Sigmoid colon (tissue), 7 donors: ENCODE measurements around the gene KIF11. TPM values are rescaled to one million over a fixed set of nuclear protein-coding genes. Genes with fewer than 3 reads are reported as not detected.

Experiments used
- DNase-seq: peaks from one replicate; pipeline ENCODE4 v3.0.0-alpha.2; 2019
- H3K27ac ChIP-seq, 4 donors: fragments of 200-600 bp; sonication (generic); one replicate each; pipeline ENCODE4 v1.5.1; 2016 to 2019; ENCODE audit warnings: mild to moderate bottlenecking in 1 of 4
- H3K27me3 ChIP-seq, 3 donors: fragments of 200-600 bp; sonication (generic); one replicate each; pipeline ENCODE4 v1.5.1; 2019; ENCODE audit warnings: mild to moderate bottlenecking in 1 of 3
- H3K36me3 ChIP-seq, 4 donors: fragments of 200-600 bp; sonication (generic); one replicate each; pipeline ENCODE4 v1.5.1; 2016 to 2019
- H3K4me1 ChIP-seq, 4 donors: fragments of 200-600 bp; sonication (generic); one replicate each; pipeline ENCODE4 v1.5.1; 2017 to 2019
- H3K4me3 ChIP-seq, 4 donors: fragments of 200-600 bp; sonication (generic); one replicate each; pipeline ENCODE4 v1.5.1; 2017 to 2019; ENCODE audit warnings: mild to moderate bottlenecking in 2 of 4, moderate library complexity in 1 of 4
- H3K9me3 ChIP-seq, 4 donors: fragments of 200-600 bp in 3 of 4; sonication (generic) in 3 of 4; one replicate each; pipeline versions ENCODE4 v1.5.1 to v1.6.1; 2013 to 2019
- CTCF ChIP-seq, 4 experiments: fragments of 450-650 bp in 3 of 4; fragments of 200-600 bp in 1 of 4; IDR thresholded peaks; one replicate each; pipeline ENCODE4 v1.5.1; 2016 to 2019; ENCODE audit warnings: antibody characterized with exemption in 4 of 4, mild to moderate bottlenecking in 3 of 4, moderate library complexity in 2 of 4
- EP300 ChIP-seq, 4 donors: sonication (generic); formaldehyde crosslinking; IDR thresholded peaks; one replicate each; pipeline ENCODE4 v1.6.1; 2017; ENCODE audit warnings: antibody characterized with exemption in 4 of 4
- POLR2A ChIP-seq, 2 donors: fragments of 450-650 bp; IDR thresholded peaks; one replicate each; pipeline ENCODE4 v1.6.1; 2016; ENCODE audit warnings: antibody characterized with exemption in 2 of 2, mild to moderate bottlenecking in 2 of 2, moderate library complexity in 2 of 2
- POLR2AphosphoS5 ChIP-seq, 4 donors: sonication (generic); formaldehyde crosslinking; IDR thresholded peaks; one replicate each; pipeline ENCODE4 v1.6.1; 2017; ENCODE audit warnings: antibody characterized with exemption in 4 of 4
- WGBS, 2 donors: extraction: QIAGEN DNeasy Blood & Tissue Kit; methylation state at CpG; one replicate each; pipeline ENCODE4 v1.1.7; 2013; 5-methylcytosine and 5-hydroxymethylcytosine counted together
- intact Hi-C: fragments of 100-400 bp; cut with DNase I; formaldehyde crosslinking; loops from one replicate; pipeline ENCODE4 v1.15.1; 2023
- polyA plus RNA-seq, 3 donors: library from polyadenylated mRNA; stranded (reverse); fragments of 200-250 nt; gene quantifications; one replicate each; pipeline ENCODE4 v1.2.3, GENCODE V29; 2013
- total RNA-seq, 4 donors: library from RNA; depleted of rRNA; stranded (reverse); fragments of >200 nt; gene quantifications; one replicate each; pipeline ENCODE4 v1.1.0, GENCODE V29; 2016
- donor health status: healthy with polysubstance abuse.
- donor health status: Bipolar disorder and iron deficiency.
- donor health status: healthy.

Gene KIF11
- total and polyA plus RNA-seq, 7 donors: 0.16 to 10.1 (median 0.95) TPM

- Histone ChIP-seq H3K27me3 (no peaks in the 10 kb centered on the region), H3K4me3 (no peak overlapping the region), H3K9me3 (no peaks in the 10 kb centered on the region), H3K4me1 (no peaks in the 10 kb centered on the region), H3K27ac (no peak overlapping the region), H3K36me3 (no peaks in the 10 kb centered on the region)
- TF ChIP-seq EP300 (IDR thresholded peaks at IDR 0.05) (no peak), POLR2A (IDR thresholded peaks at IDR 0.05) (no peak), POLR2AphosphoS5 (IDR thresholded peaks at IDR 0.05) (no peak), CTCF (IDR thresholded peaks at IDR 0.05) (no peak)
- DNase-seq: no peak
- intact Hi-C loops: no loop called here
- WGBS, 2 donors: 60 to 81% methylated on average over 7 of the region's 7 CpGs
Measured at GRCh38 chr10:92656266-92656961, 63.5 kb downstream of the KIF11 start.

- Histone ChIP-seq H3K27ac (no peak overlapping the region), H3K4me1 (no peaks in the 10 kb centered on the region), H3K36me3 (no peaks in the 10 kb centered on the region), H3K4me3 (no peak overlapping the region), H3K27me3 (no peaks in the 10 kb centered on the region), H3K9me3 (peaks cover 0 to 4% (median 1%) of the 10 kb centered on the region in 4 donors)
- 92% methylated on average over 5 of the region's 5 CpGs for WGBS, 2 donors
- no peak for TF ChIP-seq POLR2A (IDR thresholded peaks at IDR 0.05)
- no peak for TF ChIP-seq POLR2AphosphoS5 (IDR thresholded peaks at IDR 0.05)
- intact Hi-C loops: no loop called here
- no peak for DNase-seq
Measured at GRCh38 chr10:92657024-92657423, 64.1 kb downstream of the KIF11 start.

GRCh38 chr10:92662848-92663247 lies 69.9 kb downstream of the KIF11 start:
- intact Hi-C loops: no loop called here
- no peak overlapping the region for H3K27ac ChIP-seq
- no peak for TF ChIP-seq POLR2A (IDR thresholded peaks at IDR 0.05)
- TF ChIP-seq CTCF (IDR thresholded peaks at IDR 0.05): no peak
- no peak for TF ChIP-seq EP300 (IDR thresholded peaks at IDR 0.05)
- TF ChIP-seq POLR2AphosphoS5 (IDR thresholded peaks at IDR 0.05): no peak

GRCh38 chr10:92664322-92664721 lies 71.4 kb downstream of the KIF11 start:
- Histone ChIP-seq H3K36me3 (no peaks in the 10 kb centered on the region), H3K9me3 (peaks cover 0 to 6% (median 3%) of the 10 kb centered on the region in 4 donors), H3K4me3 (no peak overlapping the region), H3K4me1 (no peaks in the 10 kb centered on the region), H3K27me3 (no peaks in the 10 kb centered on the region), H3K27ac (no peak overlapping the region)
- no peak for TF ChIP-seq EP300 (IDR thresholded peaks at IDR 0.05)
- TF ChIP-seq POLR2A (IDR thresholded peaks at IDR 0.05): no peak
- TF ChIP-seq POLR2AphosphoS5 (IDR thresholded peaks at IDR 0.05): no peak
- TF ChIP-seq CTCF (IDR thresholded peaks at IDR 0.05): no peak
- DNase-seq: no peak
- intact Hi-C loops: no loop called here

More at GRCh38 chr10:92662848-92663247, 69.9 kb downstream of the KIF11 start:
- Histone ChIP-seq H3K36me3 (no peaks in the 10 kb centered on the region), H3K4me1 (no peaks in the 10 kb centered on the region), H3K9me3 (peaks cover 0 to 6% (median 3%) of the 10 kb centered on the region in 4 donors), H3K27me3 (no peaks in the 10 kb centered on the region), H3K4me3 (no peak overlapping the region)
- DNase-seq: no peak

GRCh38 chr10:92667078-92667477 lies 74.1 kb downstream of the KIF11 start:
- DNase-seq: no peak
- Histone ChIP-seq H3K9me3 (peaks cover 0 to 2% (median 1%) of the 10 kb centered on the region in 4 donors), H3K36me3 (no peaks in the 10 kb centered on the region), H3K27ac (no peak overlapping the region), H3K27me3 (no peaks in the 10 kb centered on the region), H3K4me1 (no peaks in the 10 kb centered on the region), H3K4me3 (no peak overlapping the region)
- intact Hi-C loops: no loop called here
- TF ChIP-seq CTCF (IDR thresholded peaks at IDR 0.05) (no peak), POLR2A (IDR thresholded peaks at IDR 0.05) (no peak)
- 96% methylated on average over 6 of the region's 6 CpGs for WGBS, 2 donors
